Dendritic cell treated with granulocyte-macrophage colony-stimulating factor and Interleukin-4, amounts not matched to agents 40 ng/mL and 50 ng/mL, for 4 days (primary cell): ENCODE results near the gene GALR2.
"Not testable (repeated sequence)": the region's sequence is repeated elsewhere in the genome, so short reads cannot be mapped to it uniquely, and the experiment has no call there.

Source experiments
- H3K27ac Mint-ChIP-seq: one replicate; pipeline ENCODE4 v1.8.0; 2022; ENCODE audit warnings: mild to moderate bottlenecking, mixed read lengths
- H3K27me3 Mint-ChIP-seq: one replicate; pipeline ENCODE4 v1.8.0; 2022; ENCODE audit warnings: mild to moderate bottlenecking, mixed read lengths
- H3K36me3 Mint-ChIP-seq: one replicate; pipeline ENCODE4 v1.8.0; 2022; ENCODE audit warnings: low read depth, mixed read lengths
- H3K4me1 Mint-ChIP-seq: one replicate; pipeline ENCODE4 v1.8.0; 2022; ENCODE audit warnings: low read depth, mixed read lengths
- H3K4me3 Mint-ChIP-seq: one replicate; pipeline ENCODE4 v1.8.0; 2022; ENCODE audit warnings: mild to moderate bottlenecking, moderate library complexity, mixed read lengths
- H3K9me3 Mint-ChIP-seq: one replicate; pipeline ENCODE4 v1.8.0; 2022; ENCODE audit warnings: mixed read lengths
- intact Hi-C: fragments of 100-400 bp; cut with micrococcal nuclease; formaldehyde crosslinking; loops from one replicate; pipeline ENCODE4 v1.15.0; 2022

Gene GALR2

DNA sequence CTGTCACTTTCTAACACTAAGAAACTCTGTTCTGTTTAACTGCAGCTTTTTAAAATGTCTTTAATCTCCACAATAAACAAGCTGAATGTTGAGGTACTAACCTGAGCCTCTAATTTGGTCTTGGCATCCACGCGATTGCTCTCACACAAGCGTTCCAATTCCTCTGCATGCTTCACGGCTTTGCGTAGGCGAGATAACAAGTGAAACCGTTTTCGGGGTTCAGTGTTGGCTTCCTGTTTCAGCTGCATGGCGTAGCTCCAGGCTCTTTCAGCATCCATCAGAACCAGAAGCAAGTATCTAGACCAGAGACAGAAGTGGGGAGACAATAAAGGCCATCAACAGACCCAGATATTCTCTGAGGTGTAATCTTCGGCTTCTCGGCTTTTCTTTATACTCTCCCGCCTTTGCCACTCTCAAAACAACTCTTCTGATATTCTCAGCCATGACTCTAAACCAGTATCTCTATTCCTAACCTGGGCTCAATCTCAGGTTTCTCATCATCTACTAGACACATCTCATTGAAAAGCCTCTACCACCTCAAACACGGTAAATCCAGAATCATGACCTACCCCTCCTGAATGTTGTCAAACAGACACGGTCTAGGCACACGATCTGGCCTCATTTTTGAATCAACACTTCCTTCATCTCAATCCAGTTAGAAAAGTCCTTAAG is 10.6 kb upstream of the GALR2 start:
- H3K27ac Mint-ChIP-seq, result no peak overlapping the region
- no peaks in the 10 kb centered on the region for H3K27me3 Mint-ChIP-seq
- no peak overlapping the region for H3K4me3 Mint-ChIP-seq
- no peaks in the 10 kb centered on the region for H3K9me3 Mint-ChIP-seq
- intact Hi-C loops, result no loop called here
- H3K36me3 Mint-ChIP-seq, result peaks cover 99% of the 10 kb centered on the region
- no peaks in the 10 kb centered on the region for H3K4me1 Mint-ChIP-seq

DNA sequence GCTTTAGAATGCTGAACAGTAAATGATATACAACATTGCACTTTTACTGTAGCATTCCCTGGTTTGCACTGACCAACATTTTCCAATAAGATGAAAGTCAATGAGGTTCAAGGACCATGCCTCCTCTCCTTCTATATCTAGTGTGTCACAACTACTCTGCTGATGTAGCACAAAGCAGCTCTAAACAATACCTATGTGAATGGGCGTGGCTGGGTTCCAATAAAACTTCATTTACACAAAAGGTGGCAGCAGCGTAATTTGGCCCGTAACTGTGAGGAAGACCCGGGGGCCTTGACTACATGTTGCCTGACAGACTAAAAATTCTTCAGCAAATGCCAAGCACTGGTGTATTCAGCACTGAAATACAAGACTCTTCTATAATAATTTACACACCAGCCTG is 8.8 kb upstream of the GALR2 start:
- H3K36me3 Mint-ChIP-seq, result peaks cover 88% of the 10 kb centered on the region
- no peak overlapping the region for H3K4me3 Mint-ChIP-seq
- intact Hi-C loops, result no loop called here
- no peaks in the 10 kb centered on the region for H3K27me3 Mint-ChIP-seq
- no peak overlapping the region for H3K27ac Mint-ChIP-seq
- peaks cover 9% of the 10 kb centered on the region for H3K4me1 Mint-ChIP-seq
- H3K9me3 Mint-ChIP-seq, result no peaks in the 10 kb centered on the region

DNA sequence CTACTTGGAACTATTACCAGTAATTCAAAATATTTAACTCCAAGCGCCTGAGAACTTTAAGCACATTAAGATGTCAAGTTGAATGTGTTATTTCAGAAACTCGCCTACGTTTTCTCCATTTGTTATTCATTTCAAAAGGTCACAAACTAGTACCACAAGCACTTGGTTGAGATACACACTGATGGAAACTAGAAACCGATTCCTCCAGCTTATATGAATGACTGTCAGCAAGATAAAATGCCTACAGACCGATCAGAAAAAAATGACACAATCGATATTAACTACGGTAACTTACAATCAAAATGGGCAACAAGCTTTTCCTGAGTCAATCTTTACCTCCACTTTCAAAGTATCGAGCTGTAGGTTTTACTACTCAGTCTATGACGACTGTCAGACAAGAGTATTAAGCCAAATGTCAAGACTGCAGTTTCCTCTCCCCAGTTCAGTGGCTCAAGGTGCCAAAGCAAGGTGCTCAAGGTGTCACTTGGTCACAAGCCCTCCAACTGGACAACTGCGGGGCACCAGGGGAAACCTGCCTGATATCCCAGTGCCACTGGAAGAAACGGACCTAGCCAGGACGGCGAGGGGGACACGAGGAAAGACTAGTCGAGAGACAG is 2.9 kb upstream of the GALR2 start:
- H3K36me3 Mint-ChIP-seq, result peaks cover 41% of the 10 kb centered on the region
- no peaks in the 10 kb centered on the region for H3K9me3 Mint-ChIP-seq

DNA sequence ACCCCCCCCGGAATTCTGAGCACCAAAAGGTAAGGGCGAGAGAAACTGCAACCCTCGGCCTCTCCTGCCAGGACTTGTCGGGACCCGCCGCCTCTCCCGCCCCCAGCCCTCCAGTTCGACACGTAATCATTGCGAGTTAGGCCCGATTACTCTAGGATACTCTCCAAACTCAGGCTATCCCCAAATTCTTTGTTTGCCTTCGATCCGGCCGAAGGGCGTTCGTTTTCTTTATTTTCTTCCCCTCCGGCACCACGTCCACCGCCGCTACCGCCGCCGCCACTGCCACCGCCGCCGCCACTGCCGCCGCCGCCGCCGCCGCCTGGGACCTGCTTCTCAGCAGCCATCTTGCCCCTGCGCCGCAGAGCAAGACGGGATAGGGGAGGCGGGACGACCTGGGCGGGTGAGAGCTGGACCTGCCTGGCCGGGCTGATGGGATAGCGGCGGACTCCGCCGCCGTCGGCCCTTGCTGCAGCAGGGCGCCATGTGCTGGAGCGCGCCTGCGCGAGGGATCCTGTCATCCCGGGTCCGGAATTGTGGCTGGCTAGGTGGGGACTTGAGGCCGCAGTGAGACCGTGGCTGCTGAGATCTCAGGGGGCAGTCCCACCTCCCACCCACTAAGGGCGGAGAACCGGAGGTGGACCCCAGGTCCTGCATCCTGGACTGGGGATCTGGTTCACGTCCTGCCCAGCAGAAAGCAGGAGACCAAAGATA is 2.3 kb upstream of the GALR2 start, which contains the start of gene SRP68:
SRP68 (minus strand) TSS at position 370 of the 711 bp plus-strand sequence; CDS start at position 344, 26 bp downstream.
- H3K27ac Mint-ChIP-seq, result peak within 1 kb of the TSS; percentile 88
- intact Hi-C loops, result no loop called here
- H3K27me3 Mint-ChIP-seq, result peaks cover 40% of the 10 kb centered on the region
- peaks cover 34% of the 10 kb centered on the region for H3K36me3 Mint-ChIP-seq
- H3K4me1 Mint-ChIP-seq, result peaks cover 42% of the 10 kb centered on the region
- H3K9me3 Mint-ChIP-seq, result no peaks in the 10 kb centered on the region
- H3K4me3 Mint-ChIP-seq, result peak within 1 kb of the TSS; percentile 92

More for the DNA sequence above, 2.9 kb upstream of the GALR2 start:
- intact Hi-C loops, result no loop called here
- Mint-ChIP-seq H3K4me3 (peak overlapping the region; percentile 92), H3K27ac (peak overlapping the region; percentile 88), H3K4me1 (peaks cover 36% of the 10 kb centered on the region), H3K27me3 (peaks cover 33% of the 10 kb centered on the region)

DNA sequence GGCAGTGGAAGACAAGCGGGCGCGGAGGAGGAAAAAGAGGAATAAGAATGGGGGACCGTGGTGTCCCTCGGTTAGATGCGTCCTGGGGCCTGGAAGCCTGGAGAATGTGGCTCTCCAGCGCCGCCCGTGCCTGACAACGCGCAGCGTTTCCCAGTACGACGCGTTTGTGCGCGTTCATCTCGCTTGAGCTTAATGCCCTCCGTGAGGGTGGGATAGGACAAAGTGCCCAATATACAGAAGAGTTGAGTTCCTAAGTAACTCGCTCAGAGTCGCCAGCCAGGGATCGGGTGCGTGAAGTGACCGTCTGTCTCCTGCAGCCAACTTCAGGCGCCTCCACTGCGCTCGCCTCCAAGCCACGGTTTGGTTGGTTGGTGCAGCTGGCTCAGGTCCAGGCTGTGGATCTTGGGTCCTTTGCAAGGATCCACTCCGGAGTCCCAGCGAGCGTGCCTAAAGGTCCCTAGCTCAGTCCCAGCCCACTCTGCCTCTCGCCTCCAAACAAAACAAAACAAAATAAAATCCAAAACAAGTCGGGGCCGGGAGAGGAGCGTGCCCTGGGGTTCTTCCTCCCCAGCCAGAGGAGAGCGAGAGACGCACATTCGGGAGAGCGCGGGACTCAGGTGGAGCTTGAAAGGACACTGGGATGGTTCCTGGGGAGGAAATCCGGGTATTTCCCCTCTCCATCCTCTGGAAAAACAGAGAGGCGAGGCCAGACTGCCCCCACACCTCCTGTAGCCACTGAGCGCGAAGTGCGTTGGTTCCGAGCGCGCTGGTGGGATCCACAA is 974 bp downstream of the GALR2 start:
- no peaks in the 10 kb centered on the region for H3K9me3 Mint-ChIP-seq
- H3K4me3 Mint-ChIP-seq, result peak overlapping the region; percentile 65
- H3K4me1 Mint-ChIP-seq, result peaks cover 48% of the 10 kb centered on the region
- H3K36me3 Mint-ChIP-seq, result peaks cover 11% of the 10 kb centered on the region
- intact Hi-C loops, result no loop called here
- peaks cover 73% of the 10 kb centered on the region for H3K27me3 Mint-ChIP-seq
- no peak overlapping the region for H3K27ac Mint-ChIP-seq

DNA sequence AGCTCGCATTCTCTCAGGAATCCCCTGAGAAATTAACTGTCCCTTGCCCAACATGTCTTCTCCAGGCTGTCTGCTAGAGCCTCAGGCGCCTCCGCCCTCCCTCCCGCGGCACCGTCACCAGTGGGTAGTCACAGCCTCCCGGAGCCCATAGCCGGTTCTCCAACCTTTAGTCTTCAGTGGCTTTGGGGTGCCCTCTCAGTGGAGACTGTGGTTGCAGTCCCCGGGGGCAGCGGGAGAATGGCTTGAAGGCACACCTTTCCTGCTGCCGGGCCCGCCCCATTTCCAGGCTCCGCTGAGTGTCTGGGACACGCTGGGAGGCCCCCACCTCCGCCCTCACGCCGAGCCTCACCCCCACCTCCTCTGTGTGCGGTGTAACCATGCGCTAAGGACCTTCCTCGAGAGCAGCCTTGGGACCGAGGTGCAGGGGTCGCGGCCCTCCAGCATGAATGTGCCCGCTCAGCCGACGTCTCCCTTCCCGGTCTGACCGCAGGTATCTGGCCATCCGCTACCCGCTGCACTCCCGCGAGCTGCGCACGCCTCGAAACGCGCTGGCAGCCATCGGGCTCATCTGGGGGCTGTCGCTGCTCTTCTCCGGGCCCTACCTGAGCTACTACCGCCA is 1.7 kb downstream of the GALR2 start:
- Mint-ChIP-seq H3K27ac (no peak overlapping the region), H3K27me3 (peaks cover 79% of the 10 kb centered on the region), H3K4me3 (no peak overlapping the region), H3K9me3 (no peaks in the 10 kb centered on the region), H3K36me3 (peaks cover 11% of the 10 kb centered on the region), H3K4me1 (peaks cover 43% of the 10 kb centered on the region)
- intact Hi-C loops, result no loop called here

DNA sequence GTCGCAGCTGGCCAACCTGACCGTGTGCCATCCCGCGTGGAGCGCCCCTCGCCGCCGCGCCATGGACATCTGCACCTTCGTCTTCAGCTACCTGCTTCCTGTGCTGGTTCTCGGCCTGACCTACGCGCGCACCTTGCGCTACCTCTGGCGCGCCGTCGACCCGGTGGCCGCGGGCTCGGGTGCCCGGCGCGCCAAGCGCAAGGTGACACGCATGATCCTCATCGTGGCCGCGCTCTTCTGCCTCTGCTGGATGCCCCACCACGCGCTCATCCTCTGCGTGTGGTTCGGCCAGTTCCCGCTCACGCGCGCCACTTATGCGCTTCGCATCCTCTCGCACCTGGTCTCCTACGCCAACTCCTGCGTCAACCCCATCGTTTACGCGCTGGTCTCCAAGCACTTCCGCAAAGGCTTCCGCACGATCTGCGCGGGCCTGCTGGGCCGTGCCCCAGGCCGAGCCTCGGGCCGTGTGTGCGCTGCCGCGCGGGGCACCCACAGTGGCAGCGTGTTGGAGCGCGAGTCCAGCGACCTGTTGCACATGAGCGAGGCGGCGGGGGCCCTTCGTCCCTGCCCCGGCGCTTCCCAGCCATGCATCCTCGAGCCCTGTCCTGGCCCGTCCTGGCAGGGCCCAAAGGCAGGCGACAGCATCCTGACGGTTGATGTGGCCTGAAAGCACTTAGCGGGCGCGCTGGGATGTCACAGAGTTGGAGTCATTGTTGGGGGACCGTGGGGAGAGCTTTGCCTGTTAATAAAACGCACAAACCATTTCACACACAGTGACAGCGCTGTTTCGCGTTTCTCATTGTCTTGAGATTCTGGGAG is 2.4 kb downstream of the GALR2 start:
- H3K4me3 Mint-ChIP-seq, result peak overlapping the region; percentile 57
- peaks cover 7% of the 10 kb centered on the region for H3K36me3 Mint-ChIP-seq
- no peak overlapping the region for H3K27ac Mint-ChIP-seq
- intact Hi-C loops, result no loop called here
- no peaks in the 10 kb centered on the region for H3K9me3 Mint-ChIP-seq
- H3K4me1 Mint-ChIP-seq, result peaks cover 43% of the 10 kb centered on the region
- peaks cover 85% of the 10 kb centered on the region for H3K27me3 Mint-ChIP-seq

DNA sequence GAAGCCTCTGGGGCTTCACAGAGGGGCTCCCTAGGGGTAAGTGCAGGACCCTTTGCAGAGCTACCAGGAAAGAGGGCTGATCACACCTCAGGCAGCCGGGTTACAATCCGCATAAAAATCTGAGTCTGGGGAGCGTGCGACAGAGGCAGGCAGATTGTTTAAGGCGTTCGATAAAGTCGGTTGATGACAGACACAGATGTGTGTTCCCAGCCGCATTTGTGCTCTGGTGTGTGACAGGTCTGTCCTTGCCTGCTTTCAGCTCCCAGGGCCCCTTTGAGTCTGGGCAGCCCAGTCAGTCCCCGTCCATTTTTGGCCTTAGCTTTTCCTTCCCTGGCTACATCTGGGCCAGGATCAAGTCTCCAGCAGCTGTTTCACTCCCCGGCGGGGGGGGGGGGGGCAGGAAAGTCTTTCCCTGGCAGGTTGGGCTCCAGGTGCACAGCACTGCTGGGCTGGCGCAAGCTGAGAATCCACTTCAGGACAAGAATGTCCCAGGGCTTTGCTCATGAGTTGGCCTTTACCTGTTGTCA is 3.1 kb downstream of the GALR2 start:
- no peak overlapping the region for H3K27ac Mint-ChIP-seq

DNA sequence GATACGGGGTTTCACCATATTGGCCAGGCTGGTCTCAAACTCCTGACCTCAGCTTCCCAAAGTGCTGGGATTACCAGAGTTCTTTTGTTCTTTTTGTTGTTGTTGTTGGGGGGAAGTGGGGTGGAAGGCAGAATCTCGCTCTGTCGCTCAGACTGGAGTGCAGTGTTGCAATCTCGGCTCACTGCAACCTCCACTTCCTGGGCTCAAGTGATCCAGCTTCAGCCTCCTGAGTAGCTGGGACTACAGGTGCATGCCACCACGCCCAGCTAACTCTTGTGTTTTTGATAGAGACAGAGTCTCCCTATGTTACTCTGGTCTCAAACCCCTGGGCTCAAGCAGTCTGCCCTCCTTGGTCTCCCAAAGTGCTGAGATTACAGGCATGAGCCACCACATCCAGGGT is 3.8 kb downstream of the GALR2 start:
- intact Hi-C loops, H3K9me3 Mint-ChIP-seq, H3K4me3 Mint-ChIP-seq, H3K27ac Mint-ChIP-seq: not testable (repeated sequence)
- Mint-ChIP-seq H3K4me1 (peaks cover 43% of the 10 kb centered on the region), H3K36me3 (peaks cover 13% of the 10 kb centered on the region), H3K27me3 (peaks cover 84% of the 10 kb centered on the region)

More for the DNA sequence above, 3.1 kb downstream of the GALR2 start:
- H3K36me3 Mint-ChIP-seq, result peaks cover 6% of the 10 kb centered on the region
- H3K9me3 Mint-ChIP-seq, result no peaks in the 10 kb centered on the region
- intact Hi-C loops, result no loop called here
- peaks cover 85% of the 10 kb centered on the region for H3K27me3 Mint-ChIP-seq
- no peak overlapping the region for H3K4me3 Mint-ChIP-seq
- peaks cover 43% of the 10 kb centered on the region for H3K4me1 Mint-ChIP-seq

DNA sequence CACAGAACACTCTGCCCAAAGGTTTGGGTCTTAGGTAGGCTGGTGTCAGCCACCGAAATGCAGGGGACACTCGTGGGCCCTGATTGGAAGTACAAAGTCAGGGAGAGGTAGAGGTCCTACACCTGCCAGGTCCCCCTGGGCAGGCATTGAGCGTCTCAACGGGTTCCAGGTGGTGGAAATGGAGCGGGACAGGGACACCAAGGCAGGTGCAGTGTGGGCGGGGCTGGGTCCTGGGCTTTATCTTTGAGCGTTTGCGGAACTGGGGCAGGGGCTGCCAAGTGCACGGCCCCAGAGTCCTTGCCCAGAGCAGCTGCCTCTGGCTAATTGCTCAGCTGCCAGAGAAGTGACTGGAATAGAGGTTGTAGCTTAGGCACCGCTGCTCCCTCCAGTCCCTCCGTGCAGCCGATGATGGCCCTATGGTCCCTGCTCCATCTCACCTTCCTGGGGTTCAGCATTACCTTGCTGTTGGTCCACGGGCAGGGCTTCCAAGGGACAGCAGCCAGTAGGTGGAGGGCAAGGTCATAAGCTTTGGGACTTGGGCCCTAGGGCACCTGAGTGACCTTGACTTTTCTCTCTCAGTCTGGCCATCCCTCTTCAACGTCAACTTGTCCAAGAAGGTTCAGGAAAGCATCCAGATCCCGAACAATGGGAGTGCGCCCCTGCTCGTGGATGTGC is 4.4 kb downstream of the GALR2 start, which contains the start of gene ZACN:
ZACN (plus strand) TSS at position 323 of the 675 bp plus-strand sequence; CDS start at position 406, 83 bp downstream.
- H3K4me3 Mint-ChIP-seq, result no peak within 1 kb of the TSS
- intact Hi-C loops, result no loop called here
- peaks cover 19% of the 10 kb centered on the region for H3K36me3 Mint-ChIP-seq
- no peaks in the 10 kb centered on the region for H3K9me3 Mint-ChIP-seq
- H3K27me3 Mint-ChIP-seq, result peaks cover 78% of the 10 kb centered on the region
- H3K27ac Mint-ChIP-seq, result no peak within 1 kb of the TSS
- peaks cover 43% of the 10 kb centered on the region for H3K4me1 Mint-ChIP-seq

DNA sequence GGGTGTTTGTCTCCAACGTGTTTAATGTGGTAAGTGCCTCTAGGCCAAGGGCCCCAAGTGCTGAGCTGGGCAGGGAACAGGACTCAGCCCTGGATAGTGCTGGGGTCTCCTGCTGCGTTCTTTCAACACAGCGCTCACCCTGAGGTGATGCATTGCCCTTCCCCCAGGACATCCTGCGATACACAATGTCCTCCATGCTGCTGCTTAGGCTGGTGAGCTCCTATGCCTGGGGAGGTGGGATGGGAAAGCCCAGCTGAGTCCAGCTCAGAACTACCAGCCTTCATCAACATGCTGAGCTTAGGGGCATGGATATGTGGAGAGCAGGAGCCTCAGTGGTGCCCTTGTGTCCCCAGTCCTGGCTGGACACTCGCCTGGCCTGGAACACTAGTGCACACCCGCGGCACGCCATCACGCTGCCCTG is 5.0 kb downstream of the GALR2 start:
- Mint-ChIP-seq H3K4me1 (peaks cover 40% of the 10 kb centered on the region), H3K4me3 (no peak overlapping the region), H3K9me3 (no peaks in the 10 kb centered on the region), H3K27me3 (peaks cover 72% of the 10 kb centered on the region), H3K27ac (no peak overlapping the region), H3K36me3 (peaks cover 24% of the 10 kb centered on the region)
- intact Hi-C loops, result no loop called here
